SK-N-SH treated with all-trans-retinoic acid at 6 μM for 48 hours (cell line): ENCODE results near the gene PARD3B.

Source experiments
- ATAC-seq: fragments of 200-7000 bp; cut with Tn5 transposase; 3 replicates; pipeline ENCODE4 v1.9.1; 2020; ENCODE audit warnings: mild to moderate bottlenecking, moderate library complexity
- BACH2 ChIP-seq: fragments of 250-450 bp; sonication (Bioruptor Pico); IDR thresholded peaks from 2 replicates; pipeline ENCODE4 v1.9.0; 2021; ENCODE audit warnings: mild to moderate bottlenecking, borderline replicate concordance
- CREB5 ChIP-seq: fragments of 250-450 bp; sonication (Bioruptor Pico); IDR thresholded peaks from 2 replicates; pipeline ENCODE4 v1.5.1; 2020; ENCODE audit warnings: low read depth, mild to moderate bottlenecking, moderate library complexity
- CSDC2 ChIP-seq: fragments of 250-450 bp; sonication (Bioruptor Pico); IDR thresholded peaks from 2 replicates; pipeline ENCODE4 v1.5.0; 2020; ENCODE audit warnings: mild to moderate bottlenecking, moderate library complexity
- ESRRG ChIP-seq: fragments of 250-450 bp; sonication (Bioruptor Pico); IDR thresholded peaks from 2 replicates; pipeline ENCODE4 v1.6.1; 2021; ENCODE audit warnings: mild to moderate bottlenecking
- GLIS3 ChIP-seq: fragments of 250-450 bp; sonication (Bioruptor Pico); IDR thresholded peaks from 2 replicates; pipeline ENCODE4 v1.5.0; 2020; ENCODE audit warnings: mild to moderate bottlenecking, moderate library complexity
- OSR1 ChIP-seq: fragments of 250-450 bp; sonication (Bioruptor Pico); IDR thresholded peaks from 2 replicates; pipeline ENCODE4 v1.8.0; 2022; ENCODE audit warnings: moderate library complexity, mild to moderate bottlenecking, inconsistent platforms
- PATZ1 ChIP-seq: fragments of 250-450 bp; sonication (Bioruptor Pico); IDR thresholded peaks from 2 replicates; pipeline ENCODE4 v1.8.0; 2020; ENCODE audit warnings: mild to moderate bottlenecking, moderate library complexity, borderline replicate concordance
- PPARA ChIP-seq: fragments of 250-450 bp; sonication (Bioruptor Pico); IDR thresholded peaks from 2 replicates; pipeline ENCODE4 v1.5.0; 2020; ENCODE audit warnings: mild to moderate bottlenecking, borderline replicate concordance
- RARB ChIP-seq: fragments of 250-450 bp; sonication (Bioruptor Pico); IDR thresholded peaks from 2 replicates; pipeline ENCODE4 v1.8.0; 2021; ENCODE audit warnings: mild to moderate bottlenecking, moderate library complexity
- SNAI2 ChIP-seq: fragments of 250-450 bp; sonication (Bioruptor Pico); IDR thresholded peaks from 2 replicates; pipeline ENCODE4 v1.5.0; 2020; ENCODE audit warnings: mild to moderate bottlenecking, moderate library complexity
- TCF4 ChIP-seq: fragments of 250-450 bp; sonication (Bioruptor Pico); IDR thresholded peaks from 2 replicates; pipeline ENCODE4 v1.8.0; 2021; ENCODE audit warnings: mild to moderate bottlenecking, moderate library complexity, borderline replicate concordance
- TOX ChIP-seq: fragments of 250-450 bp; sonication (Bioruptor Pico); IDR thresholded peaks from 2 replicates; pipeline ENCODE4 v1.8.0; 2021; ENCODE audit warnings: mild to moderate bottlenecking, moderate library complexity, borderline replicate concordance
- ZC3H10 ChIP-seq: fragments of 250-450 bp; sonication (Bioruptor Pico); IDR thresholded peaks from 2 replicates; pipeline ENCODE4 v1.5.1; 2021; ENCODE audit warnings: mild to moderate bottlenecking, moderate library complexity
- ZFP3 ChIP-seq: fragments of 250-450 bp; sonication (Bioruptor Pico); IDR thresholded peaks from 2 replicates; pipeline ENCODE4 v1.5.0; 2020; ENCODE audit warnings: mild to moderate bottlenecking, moderate library complexity
- ZFP30 ChIP-seq: fragments of 450-650 bp; formaldehyde crosslinking; IDR thresholded peaks from 2 replicates; pipeline ENCODE4 v1.5.0; 2022; ENCODE audit warnings: mild to moderate bottlenecking, moderate library complexity
- ZNF565 ChIP-seq: fragments of 450-650 bp; formaldehyde crosslinking; conservative IDR thresholded peaks from 2 replicates; pipeline ENCODE4 v1.5.0; 2020; ENCODE audit warnings: low read depth, mild to moderate bottlenecking, moderate library complexity
- ZNF70 ChIP-seq: fragments of 450-650 bp; formaldehyde crosslinking; IDR thresholded peaks from 2 replicates; pipeline ENCODE4 v1.5.0; 2020; ENCODE audit warnings: mild to moderate bottlenecking, moderate library complexity
- ZNF8 ChIP-seq: fragments of 450-650 bp; formaldehyde crosslinking; IDR thresholded peaks from 2 replicates; pipeline ENCODE4 v1.5.0; 2020; ENCODE audit warnings: mild to moderate bottlenecking, moderate library complexity
- TF ChIP-seq, protein P1 (sequence below): fragments of 250-450 bp; sonication (Bioruptor Pico); IDR thresholded peaks from 2 replicates; pipeline ENCODE4 v1.5.0; 2020; ENCODE audit warnings: mild to moderate bottlenecking, moderate library complexity
- TF ChIP-seq, protein P2 (sequence below): fragments of 250-450 bp; sonication (Bioruptor Pico); IDR thresholded peaks from 2 replicates; pipeline ENCODE4 v1.5.1; 2021; ENCODE audit warnings: mild to moderate bottlenecking, moderate library complexity
- TF ChIP-seq, protein P3 (sequence below): fragments of 250-450 bp; sonication (Bioruptor Pico); IDR thresholded peaks from 2 replicates; pipeline ENCODE4 v1.8.0; 2021; ENCODE audit warnings: low read depth, mild to moderate bottlenecking, moderate library complexity, borderline replicate concordance

PARD3B gene

DNA sequence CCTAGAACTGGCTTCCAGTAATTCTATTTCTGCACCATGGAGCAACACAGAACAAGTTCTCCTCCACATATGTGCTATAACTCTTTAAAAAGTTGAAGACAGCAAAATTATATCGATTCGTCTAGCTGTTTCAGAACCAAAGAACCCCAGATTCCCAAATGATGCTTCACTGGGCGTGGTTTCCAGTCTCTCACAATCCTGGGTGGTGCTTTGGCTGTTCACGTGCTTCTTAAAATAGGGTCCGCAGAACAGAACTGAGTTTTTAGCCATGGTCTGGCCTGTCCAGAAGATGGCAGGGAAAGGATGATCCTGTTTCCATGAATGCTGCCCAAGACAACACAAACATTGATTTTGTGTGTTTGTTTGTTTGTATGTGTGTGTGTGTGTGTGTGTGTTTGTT is 37.6 kb upstream of the PARD3B start:
- TF ChIP-seq CREB5 (CRISPR knock-in tag) = no peak
- TF ChIP-seq GLIS3 (CRISPR knock-in tag) = no peak
- no peak for TF ChIP-seq TCF4 (CRISPR knock-in tag)
- no peak for TF ChIP-seq ZFP3
- TF ChIP-seq PATZ1 (CRISPR knock-in tag) = no peak
- TF ChIP-seq CSDC2 (CRISPR knock-in tag) = no peak
- TF ChIP-seq PPARA (CRISPR knock-in tag) = no peak
- TF ChIP-seq ZNF70 = no peak
- TF ChIP-seq, protein P1, sequence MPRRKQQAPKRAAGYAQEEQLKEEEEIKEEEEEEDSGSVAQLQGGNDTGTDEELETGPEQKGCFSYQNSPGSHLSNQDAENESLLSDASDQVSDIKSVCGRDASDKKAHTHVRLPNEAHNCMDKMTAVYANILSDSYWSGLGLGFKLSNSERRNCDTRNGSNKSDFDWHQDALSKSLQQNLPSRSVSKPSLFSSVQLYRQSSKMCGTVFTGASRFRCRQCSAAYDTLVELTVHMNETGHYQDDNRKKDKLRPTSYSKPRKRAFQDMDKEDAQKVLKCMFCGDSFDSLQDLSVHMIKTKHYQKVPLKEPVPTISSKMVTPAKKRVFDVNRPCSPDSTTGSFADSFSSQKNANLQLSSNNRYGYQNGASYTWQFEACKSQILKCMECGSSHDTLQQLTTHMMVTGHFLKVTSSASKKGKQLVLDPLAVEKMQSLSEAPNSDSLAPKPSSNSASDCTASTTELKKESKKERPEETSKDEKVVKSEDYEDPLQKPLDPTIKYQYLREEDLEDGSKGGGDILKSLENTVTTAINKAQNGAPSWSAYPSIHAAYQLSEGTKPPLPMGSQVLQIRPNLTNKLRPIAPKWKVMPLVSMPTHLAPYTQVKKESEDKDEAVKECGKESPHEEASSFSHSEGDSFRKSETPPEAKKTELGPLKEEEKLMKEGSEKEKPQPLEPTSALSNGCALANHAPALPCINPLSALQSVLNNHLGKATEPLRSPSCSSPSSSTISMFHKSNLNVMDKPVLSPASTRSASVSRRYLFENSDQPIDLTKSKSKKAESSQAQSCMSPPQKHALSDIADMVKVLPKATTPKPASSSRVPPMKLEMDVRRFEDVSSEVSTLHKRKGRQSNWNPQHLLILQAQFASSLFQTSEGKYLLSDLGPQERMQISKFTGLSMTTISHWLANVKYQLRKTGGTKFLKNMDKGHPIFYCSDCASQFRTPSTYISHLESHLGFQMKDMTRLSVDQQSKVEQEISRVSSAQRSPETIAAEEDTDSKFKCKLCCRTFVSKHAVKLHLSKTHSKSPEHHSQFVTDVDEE = no peak
- TF ChIP-seq OSR1 (CRISPR knock-in tag) = no peak
- no peak for TF ChIP-seq BACH2 (CRISPR knock-in tag)
- no peak for TF ChIP-seq ZNF8 (CRISPR knock-in tag)
- TF ChIP-seq RARB (CRISPR knock-in tag) = no peak
- no peak for TF ChIP-seq SNAI2 (CRISPR knock-in tag)
- TF ChIP-seq TOX (CRISPR knock-in tag) = no peak
- TF ChIP-seq ESRRG = no peak
- no peak for TF ChIP-seq ZFP30
- no peak for TF ChIP-seq ZNF565
- TF ChIP-seq ZC3H10 (CRISPR knock-in tag) = no peak
- TF ChIP-seq, protein P2, sequence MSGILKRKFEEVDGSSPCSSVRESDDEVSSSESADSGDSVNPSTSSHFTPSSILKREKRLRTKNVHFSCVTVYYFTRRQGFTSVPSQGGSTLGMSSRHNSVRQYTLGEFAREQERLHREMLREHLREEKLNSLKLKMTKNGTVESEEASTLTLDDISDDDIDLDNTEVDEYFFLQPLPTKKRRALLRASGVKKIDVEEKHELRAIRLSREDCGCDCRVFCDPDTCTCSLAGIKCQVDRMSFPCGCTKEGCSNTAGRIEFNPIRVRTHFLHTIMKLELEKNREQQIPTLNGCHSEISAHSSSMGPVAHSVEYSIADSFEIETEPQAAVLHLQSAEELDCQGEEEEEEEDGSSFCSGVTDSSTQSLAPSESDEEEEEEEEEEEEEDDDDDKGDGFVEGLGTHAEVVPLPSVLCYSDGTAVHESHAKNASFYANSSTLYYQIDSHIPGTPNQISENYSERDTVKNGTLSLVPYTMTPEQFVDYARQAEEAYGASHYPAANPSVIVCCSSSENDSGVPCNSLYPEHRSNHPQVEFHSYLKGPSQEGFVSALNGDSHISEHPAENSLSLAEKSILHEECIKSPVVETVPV (CRISPR knock-in tag) = no peak
- TF ChIP-seq, all 23 proteins: peak for 0
- ATAC-seq = no peak

- ATAC-seq = no peak
- TF ChIP-seq RARB (CRISPR knock-in tag) = no peak
- TF ChIP-seq CSDC2 (CRISPR knock-in tag) = no peak
- TF ChIP-seq, protein P1 = no peak
- TF ChIP-seq, protein P3, sequence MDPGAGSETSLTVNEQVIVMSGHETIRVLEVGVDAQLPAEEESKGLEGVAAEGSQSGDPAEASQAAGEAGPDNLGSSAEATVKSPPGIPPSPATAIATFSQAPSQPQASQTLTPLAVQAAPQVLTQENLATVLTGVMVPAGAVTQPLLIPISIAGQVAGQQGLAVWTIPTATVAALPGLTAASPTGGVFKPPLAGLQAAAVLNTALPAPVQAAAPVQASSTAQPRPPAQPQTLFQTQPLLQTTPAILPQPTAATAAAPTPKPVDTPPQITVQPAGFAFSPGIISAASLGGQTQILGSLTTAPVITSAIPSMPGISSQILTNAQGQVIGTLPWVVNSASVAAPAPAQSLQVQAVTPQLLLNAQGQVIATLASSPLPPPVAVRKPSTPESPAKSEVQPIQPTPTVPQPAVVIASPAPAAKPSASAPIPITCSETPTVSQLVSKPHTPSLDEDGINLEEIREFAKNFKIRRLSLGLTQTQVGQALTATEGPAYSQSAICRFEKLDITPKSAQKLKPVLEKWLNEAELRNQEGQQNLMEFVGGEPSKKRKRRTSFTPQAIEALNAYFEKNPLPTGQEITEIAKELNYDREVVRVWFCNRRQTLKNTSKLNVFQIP (CRISPR knock-in tag) = no peak
- no peak for TF ChIP-seq PATZ1 (CRISPR knock-in tag)
- no peak for TF ChIP-seq TOX (CRISPR knock-in tag)
- no peak for TF ChIP-seq GLIS3 (CRISPR knock-in tag)
- no peak for TF ChIP-seq ESRRG
- TF ChIP-seq, protein P2 (CRISPR knock-in tag) = no peak
- no peak for TF ChIP-seq OSR1 (CRISPR knock-in tag)
- no peak for TF ChIP-seq CREB5 (CRISPR knock-in tag)
These were observed 34.4 kb upstream of the PARD3B start for GRCh38 chr2:204510709-204511420.
